Measurements from ENCODE around the gene GABRD. TPM values are rescaled to one million over a fixed set of nuclear protein-coding genes. Genes with fewer than 3 reads are reported as not detected.

GABRD gene
- total RNA-seq, 2 donors from 2014 or later, result not detected

- no peaks in the 10 kb centered on the region for H3K27me3 ChIP-seq (replicated peaks; ENCODE audit: insufficient read depth)
- no peaks in the 10 kb centered on the region for H3K36me3 ChIP-seq
- no peaks in the 10 kb centered on the region for H3K9me3 ChIP-seq
- ATAC-seq (ENCODE audit: insufficient number of reproducible peaks, low FRiP score, low read depth) (no peak), DNase-seq (ENCODE audit: low spot score) (no peak)
- H3K4me3 ChIP-seq, result no peak overlapping the region
- no peak for TF ChIP-seq CTCF (IDR thresholded peaks at IDR 0.05)
- no peaks in the 10 kb centered on the region for H3K4me1 ChIP-seq (ENCODE audit: control insufficient read depth in 1 of 2, low read depth in 2 of 2)
- H3K27ac ChIP-seq, result no peak overlapping the region
These were observed 46.0 kb upstream of the GABRD start for GRCh38 chr1:1972976-1973715.

GRCh38 chr1:1973716-1974642, 45.2 kb upstream of the GABRD start:
- no peak for ATAC-seq (ENCODE audit: insufficient number of reproducible peaks, low FRiP score, low read depth)
- no peak for DNase-seq (ENCODE audit: low spot score)
- no peaks in the 10 kb centered on the region for H3K27me3 ChIP-seq (replicated peaks; ENCODE audit: insufficient read depth)
- no peaks in the 10 kb centered on the region for H3K4me1 ChIP-seq (ENCODE audit: control insufficient read depth in 1 of 2, low read depth in 2 of 2)
- no peaks in the 10 kb centered on the region for H3K36me3 ChIP-seq
- no peaks in the 10 kb centered on the region for H3K9me3 ChIP-seq
- no peak overlapping the region for H3K27ac ChIP-seq
- H3K4me3 ChIP-seq, result no peak overlapping the region
- no peak for TF ChIP-seq CTCF (IDR thresholded peaks at IDR 0.05)

GRCh38 chr1:1974834-1975233, 44.3 kb upstream of the GABRD start:
- no peak for TF ChIP-seq CTCF (IDR thresholded peaks at IDR 0.05)
- no peak overlapping the region for H3K4me3 ChIP-seq
- no peak for DNase-seq (ENCODE audit: low spot score)
- H3K9me3 ChIP-seq, result no peaks in the 10 kb centered on the region
- no peaks in the 10 kb centered on the region for H3K27me3 ChIP-seq (replicated peaks; ENCODE audit: insufficient read depth)
- no peaks in the 10 kb centered on the region for H3K36me3 ChIP-seq
- no peaks in the 10 kb centered on the region for H3K4me1 ChIP-seq (ENCODE audit: control insufficient read depth in 1 of 2, low read depth in 2 of 2)
- ATAC-seq (ENCODE audit: insufficient number of reproducible peaks, low FRiP score, low read depth), result no peak
- no peak overlapping the region for H3K27ac ChIP-seq

DNA sequence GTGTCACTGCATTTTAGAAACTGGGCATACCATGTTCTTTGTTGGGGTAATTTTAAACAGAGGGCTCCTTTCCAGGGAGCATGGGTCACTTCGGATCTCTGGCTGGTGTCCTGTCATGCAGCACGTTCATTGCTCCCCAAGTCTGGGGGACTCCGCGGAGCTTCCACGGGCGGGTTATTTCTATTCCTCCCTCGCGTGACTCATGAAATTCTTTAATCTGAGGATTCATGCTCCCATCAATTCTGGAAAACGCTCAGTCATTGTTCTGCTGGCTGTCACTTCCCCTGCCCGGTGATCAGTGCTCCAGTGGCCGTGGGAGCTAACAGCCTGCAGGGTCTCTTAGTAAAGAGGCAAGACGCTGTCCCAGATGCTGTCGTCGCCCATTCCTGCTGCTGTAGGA, 43.6 kb upstream of the GABRD start:
- H3K4me3 ChIP-seq, result no peak overlapping the region
- H3K36me3 ChIP-seq, result no peaks in the 10 kb centered on the region
- no peaks in the 10 kb centered on the region for H3K4me1 ChIP-seq (ENCODE audit: control insufficient read depth in 1 of 2, low read depth in 2 of 2)
- DNase-seq (ENCODE audit: low spot score) (no peak), ATAC-seq (ENCODE audit: insufficient number of reproducible peaks, low FRiP score, low read depth) (no peak)
- no peaks in the 10 kb centered on the region for H3K9me3 ChIP-seq
- no peaks in the 10 kb centered on the region for H3K27me3 ChIP-seq (replicated peaks; ENCODE audit: insufficient read depth)
- no peak for TF ChIP-seq CTCF (IDR thresholded peaks at IDR 0.05)
- H3K27ac ChIP-seq, result no peak overlapping the region

DNA sequence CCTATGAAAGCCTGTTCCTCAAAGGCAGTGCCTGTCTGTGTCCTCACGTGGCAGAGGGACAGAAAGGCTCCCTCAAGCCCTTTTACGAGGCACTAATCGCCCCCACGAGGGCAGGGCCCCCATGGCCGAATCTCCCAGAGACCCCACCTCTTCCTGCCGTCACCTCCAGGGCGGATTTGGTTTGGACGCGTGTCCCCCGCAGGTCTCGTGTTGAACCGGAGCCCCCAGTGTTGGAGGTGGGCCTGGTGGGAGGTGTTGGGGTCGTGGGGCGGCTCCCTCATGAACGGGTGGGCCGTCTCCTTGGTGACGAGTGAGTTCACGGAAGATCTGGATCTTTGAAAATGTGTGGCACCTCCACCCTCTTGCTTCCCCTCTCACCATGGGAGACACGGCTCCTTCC, 43.1 kb upstream of the GABRD start:
- H3K27ac ChIP-seq, result no peak overlapping the region
- H3K36me3 ChIP-seq, result no peaks in the 10 kb centered on the region
- H3K27me3 ChIP-seq (replicated peaks; ENCODE audit: insufficient read depth), result no peaks in the 10 kb centered on the region
- no peak overlapping the region for H3K4me3 ChIP-seq
- DNase-seq (ENCODE audit: low spot score) (no peak), ATAC-seq (ENCODE audit: insufficient number of reproducible peaks, low FRiP score, low read depth) (no peak)
- TF ChIP-seq CTCF (IDR thresholded peaks at IDR 0.05), result no peak
- no peaks in the 10 kb centered on the region for H3K9me3 ChIP-seq
- H3K4me1 ChIP-seq (ENCODE audit: control insufficient read depth in 1 of 2, low read depth in 2 of 2), result no peaks in the 10 kb centered on the region

All from thoracic aorta (tissue), 2 donors.